ENCODE results near the gene RNU1-1.
"Not testable (repeated sequence)": the region's sequence is repeated elsewhere in the genome, so short reads cannot be mapped to it uniquely, and the experiment has no call there.

GRCh38 chr1:16559688-16560087 is 45.6 kb upstream of the RNU1-1 start:
- TF ChIP-seq POLR2A, CTCF (IDR thresholded peaks at IDR 0.05): not testable (repeated sequence)

Measured in esophagus squamous epithelium (tissue), 4 donors.